CD4-positive, CD25-positive, alpha-beta regulatory T cell (primary cell): Measurements from ENCODE around the gene GUCY1A1. TPM values are rescaled to one million over a fixed set of nuclear protein-coding genes. Genes with fewer than 3 reads are reported as not detected.
A peak's percentile ranks its signal among the peaks of the same experiment; 100 is the strongest.

ENCODE experiments used
- ATAC-seq, 2 donors: fragments of 150-1000 bp; cut with Tn5 transposase; one replicate each; pipeline ENCODE4 v1.10.0; 2021; ENCODE audit warnings: low read depth in 2 of 2, moderate number of reproducible peaks in 2 of 2, moderate library complexity in 1 of 2
- DNase-seq, 3 donors: peaks; one replicate each; pipeline versions ENCODE4 v3.0.0 to v3.0.0-alpha.2; 2012 to 2022; ENCODE audit warnings: mixed read lengths in 1 of 3
- H3K27ac ChIP-seq: one replicate; pipeline ENCODE4 v1.7.0; 2013; ENCODE audit warnings: mild to moderate bottlenecking, low read length; ENCODE audit not compliant: insufficient read depth, poor library complexity, severe bottlenecking
- H3K27me3 ChIP-seq: one replicate; pipeline ENCODE4 v1.7.0; 2013; ENCODE audit warnings: low read length; ENCODE audit not compliant: control insufficient read depth, insufficient read depth
- H3K36me3 ChIP-seq: one replicate; pipeline ENCODE4 v1.7.0; 2013; ENCODE audit warnings: mild to moderate bottlenecking, low read length, moderate library complexity; ENCODE audit not compliant: control insufficient read depth, insufficient read depth
- H3K4me1 ChIP-seq: 2 replicates; pipeline ENCODE4 v1.7.0; 2013; ENCODE audit warnings: mild to moderate bottlenecking, low read length; ENCODE audit not compliant: insufficient read depth, control insufficient read depth, poor library complexity, severe bottlenecking
- H3K4me3 ChIP-seq: one replicate; pipeline ENCODE4 v1.7.0; 2013; ENCODE audit warnings: low read depth, mild to moderate bottlenecking, low read length, moderate library complexity
- H3K9me3 ChIP-seq, 2 experiments: 1 replicate in 1 of 2; 2 replicates in 1 of 2; pipeline ENCODE4 v1.7.0; 2013; ENCODE audit warnings: low read length in 2 of 2, mild to moderate bottlenecking in 1 of 2, moderate library complexity in 1 of 2; ENCODE audit not compliant: control insufficient read depth in 2 of 2
- H3K27ac Mint-ChIP-seq, 3 donors: one replicate each; pipeline ENCODE4 v1.8.0; 2020 to 2022; ENCODE audit warnings: mild to moderate bottlenecking in 3 of 3, mixed read lengths in 3 of 3, moderate library complexity in 2 of 3
- H3K27me3 Mint-ChIP-seq: one replicate; pipeline ENCODE4 v1.8.0; 2022; ENCODE audit warnings: mild to moderate bottlenecking, mixed read lengths
- H3K36me3 Mint-ChIP-seq: one replicate; pipeline ENCODE4 v1.8.0; 2020; ENCODE audit warnings: mixed read lengths
- H3K4me1 Mint-ChIP-seq, 4 donors: one replicate each; pipeline ENCODE4 v1.8.0; 2020 to 2022; ENCODE audit warnings: mixed read lengths in 4 of 4, mild to moderate bottlenecking in 1 of 4
- H3K4me3 Mint-ChIP-seq, 4 donors: one replicate each; pipeline ENCODE4 v1.8.0; 2020 to 2022; ENCODE audit warnings: mild to moderate bottlenecking in 4 of 4, mixed read lengths in 4 of 4, moderate library complexity in 3 of 4
- H3K9me3 Mint-ChIP-seq, 7 donors: one replicate each; pipeline ENCODE4 v1.8.0; 2020 to 2022; ENCODE audit warnings: mixed read lengths in 7 of 7, mild to moderate bottlenecking in 3 of 7, moderate library complexity in 2 of 7
- polyA plus RNA-seq, 4 donors: library from polyadenylated mRNA; unstranded; fragments of 300-500 nt; fragmentation: Illumina TruSeq; gene quantifications; one replicate each; pipeline ENCODE4 v1.2.3, GENCODE V29; 2021
- total RNA-seq: library from RNA; stranded (reverse); gene quantifications from one replicate; pipeline ENCODE4 v1.2.3, GENCODE V29; 2022

The GUCY1A1 gene
- total and polyA plus RNA-seq, 5 donors from 2014 or later = 1.9 TPM; not detected in 4

GRCh38 chr4:155675709-155676429, 9.2 kb downstream of the GUCY1A1 start:
- Histone ChIP-seq H3K9me3 (no peaks in the 10 kb centered on the region), H3K27me3 (no peaks in the 10 kb centered on the region), H3K27ac (no peak overlapping the region), H3K36me3 (no peaks in the 10 kb centered on the region), H3K4me3 (no peak overlapping the region), H3K4me1 (no peaks in the 10 kb centered on the region)
- H3K9me3 Mint-ChIP-seq = peaks cover 0 to 2% (median 0%) of the 10 kb centered on the region in 7 donors
- no peaks in the 10 kb centered on the region for H3K36me3 Mint-ChIP-seq
- H3K4me3 Mint-ChIP-seq = no peak overlapping the region
- peak overlapping the region in 1 of 3 donors; percentile 49 for H3K27ac Mint-ChIP-seq
- no peaks in the 10 kb centered on the region for H3K4me1 Mint-ChIP-seq
- ATAC-seq (no peak), DNase-seq (no peak)
- H3K27me3 Mint-ChIP-seq = peaks cover 6% of the 10 kb centered on the region

- Mint-ChIP-seq H3K4me1 (no peaks in the 10 kb centered on the region), H3K36me3 (no peaks in the 10 kb centered on the region), H3K9me3 (peaks cover 0 to 2% (median 0%) of the 10 kb centered on the region in 7 donors), H3K4me3 (no peak overlapping the region), H3K27me3 (peaks cover 6% of the 10 kb centered on the region), H3K27ac (no peak overlapping the region)
- DNase-seq (no peak), ATAC-seq (no peak)
- H3K27ac ChIP-seq = no peak overlapping the region
- H3K4me1 ChIP-seq = no peaks in the 10 kb centered on the region
- H3K9me3 ChIP-seq = no peaks in the 10 kb centered on the region
- H3K4me3 ChIP-seq = no peak overlapping the region
- no peaks in the 10 kb centered on the region for H3K27me3 ChIP-seq
- no peaks in the 10 kb centered on the region for H3K36me3 ChIP-seq
Observed at GRCh38 chr4:155676430-155676825, 9.8 kb downstream of the GUCY1A1 start.

GRCh38 chr4:155678011-155678410, 11.4 kb downstream of the GUCY1A1 start:
- Histone ChIP-seq H3K9me3 (no peaks in the 10 kb centered on the region), H3K27me3 (no peaks in the 10 kb centered on the region), H3K36me3 (no peaks in the 10 kb centered on the region), H3K4me1 (no peaks in the 10 kb centered on the region), H3K27ac (no peak overlapping the region), H3K4me3 (no peak overlapping the region)
- Mint-ChIP-seq H3K27me3 (no peaks in the 10 kb centered on the region), H3K27ac (no peak overlapping the region), H3K36me3 (no peaks in the 10 kb centered on the region), H3K9me3 (peaks cover 0 to 2% (median 0%) of the 10 kb centered on the region in 7 donors), H3K4me1 (no peaks in the 10 kb centered on the region), H3K4me3 (no peak overlapping the region)
- DNase-seq = no peak
- no peak for ATAC-seq

GRCh38 chr4:155679343-155679742, 12.7 kb downstream of the GUCY1A1 start:
- no peak for DNase-seq
- Histone ChIP-seq H3K36me3 (no peaks in the 10 kb centered on the region), H3K27me3 (no peaks in the 10 kb centered on the region), H3K4me3 (no peak overlapping the region), H3K9me3 (no peaks in the 10 kb centered on the region), H3K27ac (no peak overlapping the region), H3K4me1 (no peaks in the 10 kb centered on the region)
- no peak for ATAC-seq
- H3K4me3 Mint-ChIP-seq = no peak overlapping the region
- no peaks in the 10 kb centered on the region for H3K36me3 Mint-ChIP-seq
- H3K27me3 Mint-ChIP-seq = no peaks in the 10 kb centered on the region
- no peaks in the 10 kb centered on the region for H3K4me1 Mint-ChIP-seq
- H3K9me3 Mint-ChIP-seq = peaks cover 0 to 2% (median 0%) of the 10 kb centered on the region in 7 donors
- H3K27ac Mint-ChIP-seq = no peak overlapping the region

- H3K4me1 ChIP-seq = no peaks in the 10 kb centered on the region
Observed at GRCh38 chr4:155681886-155682285, 15.2 kb downstream of the GUCY1A1 start.

GRCh38 chr4:155684423-155684822, 17.8 kb downstream of the GUCY1A1 start:
- H3K9me3 ChIP-seq = no peaks in the 10 kb centered on the region
- no peaks in the 10 kb centered on the region for H3K27me3 ChIP-seq
- no peak overlapping the region for H3K4me3 Mint-ChIP-seq
- no peak overlapping the region for H3K27ac ChIP-seq
- H3K4me3 ChIP-seq = no peak overlapping the region
- ATAC-seq = no peak
- H3K36me3 ChIP-seq = no peaks in the 10 kb centered on the region
- H3K36me3 Mint-ChIP-seq = no peaks in the 10 kb centered on the region
- H3K4me1 Mint-ChIP-seq = no peaks in the 10 kb centered on the region
- H3K27me3 Mint-ChIP-seq = no peaks in the 10 kb centered on the region
- H3K4me1 ChIP-seq = no peaks in the 10 kb centered on the region
- no peak overlapping the region for H3K27ac Mint-ChIP-seq
- no peak for DNase-seq
- H3K9me3 Mint-ChIP-seq = no peaks in the 10 kb centered on the region

More at GRCh38 chr4:155681886-155682285, 15.2 kb downstream of the GUCY1A1 start:
- H3K36me3 ChIP-seq = no peaks in the 10 kb centered on the region
- peaks cover 0 to 2% (median 0%) of the 10 kb centered on the region in 7 donors for H3K9me3 Mint-ChIP-seq
- no peak overlapping the region for H3K4me3 Mint-ChIP-seq
- no peak overlapping the region for H3K4me3 ChIP-seq
- H3K27ac ChIP-seq = no peak overlapping the region
- no peaks in the 10 kb centered on the region for H3K9me3 ChIP-seq
- ATAC-seq (no peak), DNase-seq (no peak)
- no peaks in the 10 kb centered on the region for H3K27me3 ChIP-seq
- no peaks in the 10 kb centered on the region for H3K4me1 Mint-ChIP-seq
- peak overlapping the region in 2 of 3 donors; percentile 2 to 88 for H3K27ac Mint-ChIP-seq
- H3K27me3 Mint-ChIP-seq = no peaks in the 10 kb centered on the region
- H3K36me3 Mint-ChIP-seq = no peaks in the 10 kb centered on the region

GRCh38 chr4:155684892-155685541, 18.4 kb downstream of the GUCY1A1 start:
- Mint-ChIP-seq H3K27ac (no peak overlapping the region), H3K9me3 (no peaks in the 10 kb centered on the region), H3K36me3 (no peaks in the 10 kb centered on the region), H3K27me3 (no peaks in the 10 kb centered on the region), H3K4me1 (no peaks in the 10 kb centered on the region), H3K4me3 (no peak overlapping the region)
- Histone ChIP-seq H3K36me3 (no peaks in the 10 kb centered on the region), H3K9me3 (no peaks in the 10 kb centered on the region), H3K4me3 (no peak overlapping the region), H3K4me1 (no peaks in the 10 kb centered on the region), H3K27ac (no peak overlapping the region), H3K27me3 (no peaks in the 10 kb centered on the region)
- ATAC-seq (no peak), DNase-seq (no peak)
